Keratinocyte (primary cell): ENCODE measurements around the gene TCHP.

Experiments used
- EZH2 ChIP-seq: IDR thresholded peaks from one replicate; pipeline ENCODE4 v1.6.1; 2012; ENCODE audit warnings: inconsistent platforms, mild to moderate bottlenecking, low read length, moderate library complexity
- TF ChIP-seq, protein P1 (sequence below), 3 experiments: IDR thresholded peaks in 1 of 3; conservative IDR thresholded peaks in 1 of 3; optimal IDR thresholded peaks in 1 of 3; 2 replicates in 2 of 3; 3 replicates in 1 of 3; pipeline versions ENCODE3 to v1.5.1; 2011; ENCODE audit warnings: low read length in 3 of 3, mild to moderate bottlenecking in 3 of 3, moderate library complexity in 2 of 3, control low read depth in 1 of 3, inconsistent platforms in 1 of 3; ENCODE audit not compliant: insufficient read depth in 2 of 3; ENCODE audit errors: extremely low read depth in 1 of 3

DNA sequence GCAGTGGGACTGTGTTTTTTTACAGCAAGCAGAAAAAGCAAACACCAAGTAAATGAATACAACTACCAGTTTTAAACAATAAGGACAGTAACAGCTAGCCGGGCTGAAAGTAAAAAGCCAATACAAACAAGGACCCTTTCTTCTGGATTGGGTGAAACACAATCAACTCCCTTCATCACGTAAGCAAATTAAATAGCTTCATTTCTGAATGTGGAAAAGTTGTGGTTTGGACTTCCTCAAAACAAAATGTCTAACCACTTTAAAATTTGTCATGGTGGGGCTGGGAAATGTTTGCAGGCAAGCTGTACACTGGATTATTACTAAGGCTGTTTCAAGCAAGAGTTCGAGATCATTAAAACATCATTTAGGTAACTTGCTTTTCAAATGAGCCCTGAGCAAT lies 47.4 kb downstream of the TCHP start:
- TF ChIP-seq, protein P1, sequence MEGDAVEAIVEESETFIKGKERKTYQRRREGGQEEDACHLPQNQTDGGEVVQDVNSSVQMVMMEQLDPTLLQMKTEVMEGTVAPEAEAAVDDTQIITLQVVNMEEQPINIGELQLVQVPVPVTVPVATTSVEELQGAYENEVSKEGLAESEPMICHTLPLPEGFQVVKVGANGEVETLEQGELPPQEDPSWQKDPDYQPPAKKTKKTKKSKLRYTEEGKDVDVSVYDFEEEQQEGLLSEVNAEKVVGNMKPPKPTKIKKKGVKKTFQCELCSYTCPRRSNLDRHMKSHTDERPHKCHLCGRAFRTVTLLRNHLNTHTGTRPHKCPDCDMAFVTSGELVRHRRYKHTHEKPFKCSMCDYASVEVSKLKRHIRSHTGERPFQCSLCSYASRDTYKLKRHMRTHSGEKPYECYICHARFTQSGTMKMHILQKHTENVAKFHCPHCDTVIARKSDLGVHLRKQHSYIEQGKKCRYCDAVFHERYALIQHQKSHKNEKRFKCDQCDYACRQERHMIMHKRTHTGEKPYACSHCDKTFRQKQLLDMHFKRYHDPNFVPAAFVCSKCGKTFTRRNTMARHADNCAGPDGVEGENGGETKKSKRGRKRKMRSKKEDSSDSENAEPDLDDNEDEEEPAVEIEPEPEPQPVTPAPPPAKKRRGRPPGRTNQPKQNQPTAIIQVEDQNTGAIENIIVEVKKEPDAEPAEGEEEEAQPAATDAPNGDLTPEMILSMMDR (optimal IDR thresholded peaks at IDR 0.05 in 1 of 3, IDR thresholded peaks at IDR 0.05 in 1 of 3, conservative IDR thresholded peaks at IDR 0.05 in 1 of 3; ENCODE audit: extremely low read depth in 1 of 3, insufficient read depth in 2 of 3, low read length in 3 of 3) = no peak
- no peak for TF ChIP-seq EZH2
